ENCODE data around the gene TMEM86B.

Gene TMEM86B

DNA sequence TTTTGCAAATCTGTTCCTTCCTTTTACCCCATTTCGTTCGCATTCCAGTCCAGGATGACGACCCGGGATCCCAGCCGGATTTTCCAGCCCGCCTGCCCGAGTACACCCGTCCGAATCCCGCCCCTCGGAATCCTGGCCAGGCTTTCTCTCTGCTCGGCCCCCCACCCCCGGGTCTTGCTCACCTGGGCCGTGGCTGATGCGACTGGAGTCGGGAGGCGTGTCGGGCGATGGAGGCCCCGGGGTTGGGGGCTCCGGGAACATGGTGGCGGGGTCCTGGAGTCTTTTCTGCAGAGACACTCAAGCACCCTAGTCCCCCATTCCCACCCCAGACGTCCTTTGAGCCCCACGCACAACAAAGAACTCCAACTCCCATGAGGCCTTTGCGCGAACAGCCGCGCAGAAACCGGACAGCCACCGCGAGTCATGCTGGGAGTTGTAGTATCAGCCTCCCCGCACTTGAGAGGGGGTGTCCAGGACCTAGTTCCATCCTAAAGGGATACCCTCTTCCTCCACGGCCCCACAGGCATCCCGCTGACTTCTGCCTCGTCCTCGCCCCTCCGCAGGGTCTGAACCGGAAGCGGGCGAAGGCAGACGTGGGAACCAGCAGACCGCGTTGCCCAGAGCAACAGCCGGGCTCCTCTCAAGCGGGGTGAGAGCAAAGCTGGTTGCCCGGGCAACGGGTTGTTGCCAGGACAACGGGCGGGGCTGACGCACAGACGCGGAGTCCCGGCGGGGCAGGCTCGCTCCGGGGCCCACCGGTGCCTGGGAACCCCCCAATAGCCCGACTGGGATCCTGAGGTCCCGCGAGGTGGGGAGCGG, 49.6 kb downstream of the TMEM86B start:
- DNase-seq (ENCODE audit: low read depth in 3 of 3): peak; percentile 76 to 86 (median 81)

Measured in stimulated activated CD4-positive, alpha-beta T cell treated with anti-CD3 and anti-CD28 coated beads, TNF-alpha, amount 100 ng/mL, for 24 hours (primary cell).